GM19023 (cell line): Measurements from ENCODE around the gene FAM131A.
"Not testable (repeated sequence)": the region's sequence is repeated elsewhere in the genome, so short reads cannot be mapped to it uniquely, and the experiment has no call there.

ENCODE experiments used
- ATAC-seq: cut with Tn5 transposase; IDR thresholded peaks from one replicate; pipeline ENCODE4 v1.9.1; 2021; ENCODE audit warnings: mild to moderate bottlenecking, moderate library complexity; ENCODE audit not compliant: unreplicated experiment

Gene FAM131A

DNA sequence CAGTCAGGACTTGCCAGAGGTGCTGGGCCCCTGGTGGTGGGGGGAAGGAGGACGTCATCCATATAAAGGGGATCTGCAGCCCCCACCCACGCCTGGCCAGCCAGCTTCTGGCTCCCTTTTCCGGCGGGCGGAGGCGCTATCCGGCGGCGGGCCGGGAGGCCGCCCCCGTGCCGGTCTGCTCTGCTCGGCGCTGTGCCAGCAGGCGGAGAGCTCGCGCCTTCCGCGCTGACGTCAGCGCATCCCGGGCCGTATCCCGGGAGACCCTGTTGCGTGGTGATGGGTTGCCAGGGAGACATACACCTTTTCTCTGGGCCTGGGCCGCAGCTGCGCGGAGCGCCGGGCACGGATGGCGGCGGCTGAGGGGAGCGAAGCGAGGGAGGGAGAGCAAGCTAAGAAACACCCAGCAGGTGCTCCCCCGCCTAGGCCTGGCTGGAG is 1.1 kb downstream of the FAM131A start:
- ATAC-seq: no peak

DNA sequence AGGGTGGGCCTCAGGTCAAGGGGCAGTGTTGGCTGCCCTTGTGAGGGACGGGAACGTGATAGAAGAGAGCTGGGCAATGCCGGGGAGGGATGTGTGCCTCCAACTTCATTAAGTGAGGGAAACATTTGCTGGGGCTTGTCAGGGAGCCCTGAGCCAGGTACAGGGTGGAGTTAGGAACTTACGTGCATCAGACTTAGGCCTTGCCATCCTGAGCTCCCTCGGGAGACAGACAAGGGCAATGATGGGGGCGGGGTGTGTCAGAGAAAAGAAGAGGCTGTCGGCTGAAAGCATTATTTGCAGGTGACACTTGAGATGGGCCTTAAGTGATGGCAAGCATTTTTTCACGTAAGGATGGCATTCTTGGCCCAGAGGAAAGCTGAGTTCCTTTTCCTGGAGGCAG is 1.6 kb downstream of the FAM131A start:
- no peak for ATAC-seq

DNA sequence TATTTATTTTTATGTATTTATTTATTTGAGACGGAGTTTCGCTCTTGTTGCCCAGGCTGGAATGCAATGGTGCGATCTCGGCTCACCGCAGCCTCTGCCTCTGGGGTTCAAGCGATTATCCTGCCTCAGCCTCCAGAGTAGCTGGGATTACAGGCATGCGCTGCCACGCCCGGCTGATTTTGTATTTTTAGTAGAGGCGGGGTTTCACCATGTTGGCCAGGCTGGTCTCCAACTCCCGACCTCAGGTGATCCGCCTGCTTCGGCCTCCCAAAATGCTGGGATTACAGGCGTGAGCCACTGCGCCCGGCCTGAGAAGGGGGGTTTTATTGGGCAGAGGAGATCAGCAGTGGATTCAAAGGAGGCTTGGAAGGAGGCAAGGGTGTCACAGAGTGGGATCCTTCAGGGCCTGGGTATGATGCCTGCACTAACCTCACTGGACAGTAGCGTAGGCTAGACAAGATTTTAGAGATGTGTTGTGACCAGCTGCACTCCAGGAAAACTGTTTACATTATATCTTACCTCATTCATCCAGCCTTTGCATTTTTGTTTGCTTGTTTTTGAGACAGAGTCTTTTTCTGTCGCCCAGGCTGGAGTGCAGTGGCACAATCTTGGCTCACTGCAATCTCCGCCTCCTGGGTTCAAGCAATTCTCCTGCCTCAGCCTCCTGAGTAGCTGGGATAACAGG is 2.2 kb downstream of the FAM131A start:
- not testable (repeated sequence) for ATAC-seq

GRCh38 chr3:184341925-184342324 is 4.5 kb downstream of the FAM131A start:
- ATAC-seq: no peak

DNA sequence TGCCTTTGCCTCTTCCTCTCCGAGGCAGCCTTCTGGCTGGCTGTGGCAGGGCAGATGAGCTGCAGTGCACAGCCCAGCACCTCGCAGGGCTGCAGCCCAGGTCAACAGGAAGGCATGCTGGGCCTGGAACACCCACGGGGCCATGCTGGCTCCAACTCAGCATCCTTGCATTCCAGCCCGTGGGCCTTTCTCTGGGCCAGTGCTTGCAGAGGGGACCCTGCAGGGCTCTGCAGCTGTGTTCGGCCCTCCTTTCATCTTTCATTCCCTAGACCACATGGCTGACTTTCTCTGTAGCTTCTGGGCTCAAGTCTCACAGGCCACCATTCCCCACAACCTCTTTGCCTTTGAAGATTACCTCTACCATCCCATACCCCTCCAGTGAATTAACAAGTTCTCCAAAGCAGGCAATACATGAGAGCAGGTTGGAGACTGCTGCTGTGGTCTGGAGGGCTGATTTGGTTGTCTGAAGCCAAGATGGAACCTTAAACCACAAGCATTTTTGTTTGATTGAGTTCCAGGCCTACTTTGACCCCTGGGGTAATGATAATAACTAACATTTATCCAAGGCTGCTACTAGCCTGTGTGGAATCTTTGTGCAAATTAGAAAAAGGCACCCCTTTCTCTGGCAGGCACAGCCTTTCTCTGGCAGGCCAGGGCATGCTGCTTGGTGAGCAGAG is 5.9 kb downstream of the FAM131A start:
- no peak for ATAC-seq

DNA sequence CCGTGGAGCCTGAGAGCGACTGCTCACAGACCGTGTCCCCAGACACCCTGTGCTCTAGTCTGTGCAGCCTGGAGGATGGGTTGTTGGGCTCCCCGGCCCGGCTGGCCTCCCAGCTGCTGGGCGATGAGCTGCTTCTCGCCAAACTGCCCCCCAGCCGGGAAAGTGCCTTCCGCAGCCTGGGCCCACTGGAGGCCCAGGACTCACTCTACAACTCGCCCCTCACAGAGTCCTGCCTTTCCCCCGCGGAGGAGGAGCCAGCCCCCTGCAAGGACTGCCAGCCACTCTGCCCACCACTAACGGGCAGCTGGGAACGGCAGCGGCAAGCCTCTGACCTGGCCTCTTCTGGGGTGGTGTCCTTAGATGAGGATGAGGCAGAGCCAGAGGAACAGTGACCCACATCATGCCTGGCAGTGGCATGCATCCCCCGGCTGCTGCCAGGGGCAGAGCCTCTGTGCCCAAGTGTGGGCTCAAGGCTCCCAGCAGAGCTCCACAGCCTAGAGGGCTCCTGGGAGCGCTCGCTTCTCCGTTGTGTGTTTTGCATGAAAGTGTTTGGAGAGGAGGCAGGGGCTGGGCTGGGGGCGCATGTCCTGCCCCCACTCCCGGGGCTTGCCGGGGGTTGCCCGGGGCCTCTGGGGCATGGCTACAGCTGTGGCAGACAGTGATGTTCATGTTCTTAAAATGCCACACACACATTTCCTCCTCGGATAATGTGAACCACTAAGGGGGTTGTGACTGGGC is 7.3 kb downstream of the FAM131A start:
- no peak for ATAC-seq

GRCh38 chr3:184345317-184346144 is 8.1 kb downstream of the FAM131A start:
- ATAC-seq: no peak

DNA sequence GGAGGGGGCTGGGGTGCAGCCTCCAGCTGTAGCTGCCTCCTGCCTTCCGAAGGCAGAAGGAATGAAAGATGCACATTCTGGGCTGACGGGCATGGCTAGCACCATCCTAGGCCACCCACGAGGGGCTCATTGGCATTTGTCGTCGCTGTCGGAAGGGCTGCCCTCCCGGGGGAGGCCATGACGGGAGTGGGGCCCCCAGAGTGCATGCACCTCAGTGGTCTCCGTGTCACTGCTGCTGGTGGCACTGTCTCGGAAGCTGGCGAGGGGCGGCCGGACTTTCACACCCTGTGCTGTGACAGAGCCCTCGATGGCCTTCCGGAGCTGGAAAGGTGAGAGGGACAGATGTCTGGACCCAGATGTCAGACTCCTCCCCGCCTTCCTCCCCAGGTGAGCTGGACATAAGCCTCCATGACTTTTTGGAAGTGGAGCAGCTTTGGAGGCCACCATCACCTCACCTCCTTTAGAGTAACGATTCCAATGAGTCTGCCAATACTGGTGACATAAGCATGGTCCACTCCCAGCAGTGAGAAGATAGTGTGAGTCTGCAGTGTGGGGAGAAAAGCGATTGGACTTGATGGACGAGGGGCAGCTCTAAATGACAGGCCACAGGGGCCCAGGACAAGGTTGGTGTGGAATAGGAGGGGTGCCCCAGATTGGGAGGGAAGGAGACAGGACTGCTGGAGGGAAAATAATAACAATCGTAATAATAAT is 9.2 kb downstream of the FAM131A start:
- no peak for ATAC-seq

- no peak for ATAC-seq
Measured at GRCh38 chr3:184347321-184348056, 10.1 kb downstream of the FAM131A start.

GRCh38 chr3:184348057-184348382 is 10.6 kb downstream of the FAM131A start:
- no peak for ATAC-seq

DNA sequence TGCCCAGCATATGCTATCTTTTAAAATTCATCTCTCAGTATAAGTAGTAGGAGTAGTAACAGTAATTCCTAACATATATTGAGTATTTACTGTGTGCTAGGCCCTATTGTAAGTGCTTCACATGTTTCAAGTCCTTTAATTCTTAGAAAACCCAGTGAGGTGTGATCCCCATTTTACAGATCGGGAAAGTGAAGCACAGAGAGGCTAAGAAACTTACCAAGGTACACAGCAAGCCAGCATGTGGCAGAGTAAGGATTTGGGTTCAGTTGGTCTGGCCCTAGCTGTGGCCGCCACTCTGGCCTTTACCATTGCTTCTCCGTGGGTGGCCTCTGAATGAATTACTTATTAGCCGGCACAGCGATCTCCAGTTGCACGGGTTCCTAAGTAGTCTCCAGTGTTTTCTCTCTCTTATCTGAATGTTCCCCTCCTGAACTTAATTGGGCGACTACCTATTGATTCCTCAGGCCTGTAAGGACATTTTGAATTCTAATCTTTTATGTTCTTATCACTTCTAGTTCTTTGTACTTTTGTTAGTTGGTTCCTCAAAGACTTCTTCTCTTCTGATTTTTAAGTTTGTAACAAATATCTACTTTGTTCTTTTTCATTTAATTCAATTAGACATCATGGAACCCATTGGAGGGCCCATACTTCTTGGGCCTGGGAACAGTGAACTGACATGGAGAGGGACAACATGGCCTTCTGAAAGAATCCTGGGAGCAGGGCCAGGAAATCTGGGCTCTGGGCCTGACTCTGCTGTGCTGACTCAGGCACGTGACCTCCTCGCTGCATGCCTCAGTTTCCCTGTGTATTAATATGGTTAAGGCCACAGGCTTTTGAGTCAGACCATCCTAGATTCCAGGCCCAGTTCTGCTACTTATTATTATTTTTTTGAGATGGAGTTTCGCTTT is 12.4 kb downstream of the FAM131A start:
- no peak for ATAC-seq

DNA sequence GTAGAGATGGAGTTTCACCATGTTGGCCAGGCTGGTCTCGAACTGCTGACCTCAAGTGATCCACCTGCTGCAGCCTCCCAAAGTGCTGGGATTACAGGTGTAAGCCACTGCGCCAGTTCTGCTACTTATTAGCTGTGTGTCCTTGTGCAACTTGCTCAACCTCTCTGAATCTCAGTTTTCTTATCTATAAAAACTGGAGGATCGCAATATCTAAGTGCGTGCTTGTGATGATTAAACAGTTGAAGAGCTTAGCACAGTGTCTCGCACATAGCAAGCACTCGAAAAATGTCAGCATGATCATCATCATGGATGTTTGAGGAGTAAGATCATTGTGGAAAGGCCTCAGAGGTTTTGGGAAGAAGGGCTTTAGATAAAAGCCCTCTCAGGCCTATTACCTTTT is 13.2 kb downstream of the FAM131A start:
- ATAC-seq: no peak

DNA sequence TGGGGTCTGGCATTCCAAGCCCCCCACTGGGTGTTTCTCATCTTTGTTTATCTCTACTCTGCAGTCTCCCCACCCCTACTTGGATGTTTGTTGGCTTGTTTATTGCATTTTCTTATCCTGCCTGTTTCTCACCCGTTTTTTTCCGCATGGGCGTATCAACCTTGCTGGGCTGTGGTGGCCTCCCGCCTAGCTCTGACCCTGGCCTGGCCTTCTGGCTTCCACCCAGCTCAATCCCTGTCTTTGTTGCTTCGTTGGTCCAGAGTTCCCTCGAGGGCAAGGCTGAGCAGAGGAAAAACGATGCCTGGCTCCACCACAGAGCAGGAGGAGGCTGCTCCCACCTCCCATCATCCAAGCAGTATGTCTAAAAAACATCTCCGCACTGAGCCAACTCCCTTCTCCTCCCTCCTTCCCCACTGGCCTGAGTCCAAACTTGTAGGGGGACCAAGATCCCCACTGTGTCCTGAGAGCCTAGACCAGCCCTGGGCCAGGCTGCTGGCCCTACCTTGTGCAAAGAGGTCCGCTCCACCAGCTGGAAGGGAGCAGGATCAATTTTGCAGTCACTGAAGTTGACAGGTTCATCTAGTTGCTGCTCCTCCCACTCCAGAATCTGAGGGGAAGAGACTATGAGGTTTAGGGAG is 14.2 kb downstream of the FAM131A start:
- ATAC-seq: no peak

DNA sequence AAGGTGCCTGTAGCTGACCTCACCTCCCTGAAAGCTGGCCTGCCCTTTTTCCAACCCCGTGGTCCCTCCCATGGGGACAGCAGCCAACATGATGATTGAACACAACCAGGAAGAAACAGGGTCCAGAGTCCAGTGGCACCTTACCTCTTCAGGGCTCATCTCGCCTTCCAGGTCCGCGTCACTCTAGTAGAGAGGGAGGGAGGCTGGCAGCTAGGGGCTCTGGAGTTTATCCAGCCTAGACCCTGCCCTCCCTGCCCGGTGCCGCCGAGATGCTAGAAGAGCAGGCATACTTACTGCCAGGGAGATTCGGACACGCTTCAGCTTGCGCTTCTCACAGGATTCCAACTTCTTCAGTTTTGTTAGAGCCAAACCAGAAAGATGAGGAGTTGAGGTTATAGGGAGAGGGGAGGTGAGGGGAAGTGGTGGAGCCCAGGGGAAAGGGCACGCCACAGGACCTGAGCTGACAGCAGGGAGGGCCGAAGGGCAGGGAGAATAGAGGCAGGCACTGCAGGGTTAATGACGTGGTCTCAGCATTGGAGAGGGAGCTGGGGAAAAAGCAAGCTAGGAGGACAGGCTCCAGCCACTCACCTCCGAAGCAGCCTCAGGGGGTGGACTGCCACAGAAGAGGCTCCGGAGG is 14.9 kb downstream of the FAM131A start:
- no peak for ATAC-seq

DNA sequence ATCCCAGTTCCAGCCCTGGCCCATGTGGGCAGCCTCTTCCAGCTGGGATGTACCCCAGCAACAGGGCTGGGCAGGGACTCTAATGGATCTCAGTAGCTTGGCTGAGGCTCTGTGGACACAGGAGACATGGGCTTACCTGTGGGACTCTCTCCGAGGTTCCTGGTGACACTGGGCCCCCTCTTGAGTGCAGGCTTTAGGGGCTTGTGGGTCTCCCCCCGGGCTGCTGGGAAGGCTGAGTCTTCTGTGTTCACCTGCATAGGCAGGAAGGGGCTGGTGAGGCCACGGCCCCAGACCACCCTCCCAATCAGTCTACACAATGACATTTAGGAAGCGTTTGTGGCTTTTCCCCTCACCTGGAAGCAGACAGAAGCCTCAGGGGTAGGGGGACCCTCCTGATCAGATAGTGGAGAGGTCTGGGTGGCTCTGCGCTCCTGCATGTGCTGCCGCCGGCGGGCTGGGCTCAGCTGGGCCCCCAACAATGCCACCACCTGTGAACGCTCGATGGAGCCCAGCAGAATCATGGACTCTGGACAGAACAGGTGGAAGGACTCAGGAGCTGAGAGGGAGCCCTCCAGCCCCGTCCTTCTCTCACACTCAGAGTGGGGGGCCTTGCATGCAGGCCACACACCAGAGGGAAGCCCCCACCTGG is 15.6 kb downstream of the FAM131A start:
- no peak for ATAC-seq

DNA sequence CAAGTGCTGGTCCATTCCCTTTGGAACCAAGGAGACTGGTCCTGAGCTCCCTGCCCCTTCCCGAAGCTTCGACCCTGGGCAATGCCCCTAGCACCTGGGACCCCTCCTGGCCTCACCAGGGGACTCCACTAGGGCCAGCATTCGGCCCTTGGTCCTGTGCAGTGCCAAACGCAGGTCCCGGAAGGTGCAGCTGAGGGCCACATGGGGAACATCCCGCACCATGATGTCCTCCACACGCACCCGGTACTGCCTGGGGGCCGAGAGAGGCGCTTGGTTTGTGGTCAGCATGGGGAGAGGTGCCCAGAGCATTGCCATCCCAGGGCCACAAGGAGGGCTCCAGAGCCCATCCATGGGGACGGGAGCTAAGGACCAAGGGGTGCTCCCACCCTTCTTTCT is 16.1 kb downstream of the FAM131A start:
- no peak for ATAC-seq

GRCh38 chr3:184354121-184354728 is 16.8 kb downstream of the FAM131A start:
- no peak for ATAC-seq
